SIG-M5 treated with dmso at 0.1 percent for 504 hours (cell line): ENCODE results near the gene STC2.

ENCODE experiments used
- DNase-seq: peaks from one replicate; lab custom pipeline; 2025; ENCODE audit not compliant: unreplicated experiment; lab: John Stamatoyannopoulos, UW

Gene STC2

DNA sequence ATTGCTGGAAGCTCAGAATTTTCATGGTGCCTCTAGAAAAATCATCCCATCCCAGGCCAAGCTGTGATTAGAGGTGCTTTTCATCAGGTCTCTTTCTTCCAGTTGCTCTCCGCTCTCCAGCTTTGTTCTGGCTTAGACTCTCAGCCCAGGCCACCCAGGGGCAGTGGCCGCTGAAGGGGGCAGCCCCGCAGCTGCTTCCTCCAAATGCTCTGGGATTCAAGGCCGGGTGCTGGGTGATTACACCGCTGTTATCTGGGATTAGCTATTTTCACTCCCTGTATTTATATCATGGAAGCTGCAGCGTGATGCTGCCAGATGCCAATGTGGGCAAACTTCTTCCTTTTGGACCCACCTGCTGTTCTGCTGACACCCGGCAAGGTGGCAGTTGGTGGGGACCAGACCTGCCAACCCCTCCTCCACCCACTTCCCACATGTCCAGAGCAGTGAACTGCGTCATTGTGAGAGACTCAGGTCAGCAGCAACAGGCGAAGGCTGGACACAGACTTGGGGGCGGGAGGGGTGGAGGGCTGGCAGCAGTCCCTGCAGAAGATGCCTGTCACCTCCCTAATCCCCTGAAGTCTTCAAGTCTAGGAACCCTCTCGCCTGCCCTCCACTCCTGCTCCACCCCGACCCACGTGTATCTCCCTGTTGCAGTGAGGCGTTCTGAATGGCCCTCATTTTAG, 59.3 kb downstream of the STC2 start:
- DNase-seq: no peak

DNA sequence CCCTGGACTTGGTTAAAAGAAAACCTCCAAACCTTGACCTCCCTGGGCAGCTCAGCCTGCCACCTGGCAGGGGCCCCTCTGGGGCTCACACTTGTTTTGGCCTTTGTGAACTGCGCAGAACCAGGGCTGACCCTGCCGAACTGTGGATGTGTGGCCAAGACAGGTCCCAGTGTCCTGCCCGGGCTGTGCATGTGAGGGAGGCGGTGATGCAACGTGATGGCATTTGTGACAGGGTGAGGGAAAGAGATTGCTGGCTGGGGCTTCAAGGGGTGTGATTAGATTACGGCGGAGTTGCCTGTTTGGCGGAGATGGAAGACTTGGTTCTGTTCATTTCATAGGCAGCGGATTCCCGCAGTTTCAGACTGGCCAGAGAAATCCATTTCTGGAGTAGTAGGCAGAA, 62.8 kb downstream of the STC2 start:
- DNase-seq: no peak
